T-helper 22 cell (primary cell): Measurements from ENCODE around the gene BSPRY.
"Not testable (repeated sequence)": the region's sequence is repeated elsewhere in the genome, so short reads cannot be mapped to it uniquely, and the experiment has no call there.

Experiments used
- DNase-seq: peaks from one replicate; pipeline ENCODE4 v3.0.0-alpha.2; 2020; ENCODE audit warnings: low read depth

The BSPRY gene

GRCh38 chr9:113341712-113342410 lies 7.5 kb upstream of the BSPRY start:
- DNase-seq: no peak

- DNase-seq: no peak
Observed at GRCh38 chr9:113343732-113344231, 5.6 kb upstream of the BSPRY start.

GRCh38 chr9:113345190-113345589 lies 4.2 kb upstream of the BSPRY start:
- no peak for DNase-seq

- no peak for DNase-seq
Observed at GRCh38 chr9:113345671-113346070, 3.7 kb upstream of the BSPRY start.

GRCh38 chr9:113348437-113348836 lies 904 bp upstream of the BSPRY start:
- no peak for DNase-seq

- no peak for DNase-seq
Observed at GRCh38 chr9:113349066-113349444, 286 bp upstream of the BSPRY start.

GRCh38 chr9:113350107-113350661 lies 843 bp downstream of the BSPRY start:
- DNase-seq: no peak

- no peak for DNase-seq
Observed at GRCh38 chr9:113350937-113351336, 1.6 kb downstream of the BSPRY start.

- no peak for DNase-seq
Observed at GRCh38 chr9:113352006-113352405, 2.7 kb downstream of the BSPRY start.

GRCh38 chr9:113352411-113352810 lies 3.1 kb downstream of the BSPRY start:
- DNase-seq: no peak

GRCh38 chr9:113355040-113355596 lies 5.8 kb downstream of the BSPRY start:
- no peak for DNase-seq

GRCh38 chr9:113356686-113357292 lies 7.4 kb downstream of the BSPRY start:
- DNase-seq: no peak

- DNase-seq: no peak
Observed at GRCh38 chr9:113359385-113359784, 10.0 kb downstream of the BSPRY start.

GRCh38 chr9:113360242-113360842 lies 11.0 kb downstream of the BSPRY start:
- no peak for DNase-seq

- DNase-seq: no peak
Observed at GRCh38 chr9:113361304-113362018, 12.1 kb downstream of the BSPRY start.

GRCh38 chr9:113363336-113363735 lies 14.0 kb downstream of the BSPRY start:
- DNase-seq: no peak

GRCh38 chr9:113364951-113365350 lies 15.6 kb downstream of the BSPRY start:
- DNase-seq: no peak

GRCh38 chr9:113365652-113366051 lies 16.3 kb downstream of the BSPRY start:
- DNase-seq: not testable (repeated sequence)

- DNase-seq: no peak
Observed at GRCh38 chr9:113368348-113368981, 19.1 kb downstream of the BSPRY start.

GRCh38 chr9:113368982-113369854 lies 19.9 kb downstream of the BSPRY start:
- DNase-seq: no peak

GRCh38 chr9:113369855-113370140 lies 20.5 kb downstream of the BSPRY start:
- no peak for DNase-seq
